HG03460 (cell line): ENCODE results near the gene FHIP1B.
"Not testable (repeated sequence)": the region's sequence is repeated elsewhere in the genome, so short reads cannot be mapped to it uniquely, and the experiment has no call there.

Experiments
- ATAC-seq: cut with Tn5 transposase; IDR thresholded peaks from one replicate; pipeline ENCODE4 v1.9.1; 2021; ENCODE audit not compliant: unreplicated experiment

FHIP1B gene

GRCh38 chr11:6234387-6235107 lies at the start of gene FHIP1B:
Gene FHIP1B (minus strand): TSS chr11:6234636. CDS start chr11:6224516, 10,120 bp downstream.
- peak; percentile 94 for ATAC-seq

- no peak for ATAC-seq
Observed at GRCh38 chr11:6283453-6284023, 49.1 kb upstream of the FHIP1B start.

GRCh38 chr11:6280809-6281208 lies 46.4 kb upstream of the FHIP1B start:
- not testable (repeated sequence) for ATAC-seq

- no peak for ATAC-seq
Observed at GRCh38 chr11:6273188-6273587, 38.8 kb upstream of the FHIP1B start.

GRCh38 chr11:6271598-6271997 lies 37.2 kb upstream of the FHIP1B start:
- ATAC-seq = no peak

- no peak for ATAC-seq
Observed at GRCh38 chr11:6270584-6271246, 36.3 kb upstream of the FHIP1B start.

- no peak for ATAC-seq
Observed at GRCh38 chr11:6269994-6270393, 35.6 kb upstream of the FHIP1B start.

GRCh38 chr11:6268820-6269219 lies 34.4 kb upstream of the FHIP1B start:
- ATAC-seq = no peak

GRCh38 chr11:6263662-6264061 lies 29.2 kb upstream of the FHIP1B start:
- ATAC-seq = no peak

GRCh38 chr11:6260207-6260726 lies 25.8 kb upstream of the FHIP1B start:
- ATAC-seq = no peak

GRCh38 chr11:6258571-6259081 lies 24.2 kb upstream of the FHIP1B start:
- no peak for ATAC-seq

- ATAC-seq = no peak
Observed at GRCh38 chr11:6258141-6258540, 23.7 kb upstream of the FHIP1B start.

- ATAC-seq = no peak
Observed at GRCh38 chr11:6253197-6253596, 18.8 kb upstream of the FHIP1B start.

- no peak for ATAC-seq
Observed at GRCh38 chr11:6251990-6252473, 17.6 kb upstream of the FHIP1B start.

- ATAC-seq = peak; percentile 68
Observed at GRCh38 chr11:6251120-6251733, 16.8 kb upstream of the FHIP1B start.

- ATAC-seq = no peak
Observed at GRCh38 chr11:6249770-6250555, 15.5 kb upstream of the FHIP1B start.

- ATAC-seq = not testable (repeated sequence)
Observed at GRCh38 chr11:6248897-6249296, 14.5 kb upstream of the FHIP1B start.

- ATAC-seq = no peak
Observed at GRCh38 chr11:6248248-6248647, 13.8 kb upstream of the FHIP1B start.

GRCh38 chr11:6245536-6245935 lies 11.1 kb upstream of the FHIP1B start:
- ATAC-seq = no peak

GRCh38 chr11:6241316-6241715 lies 6.9 kb upstream of the FHIP1B start:
- no peak for ATAC-seq
